Hematopoietic multipotent progenitor cell treated with erythropoietin and hydrocortisone succinate and interleukin-3 and kit ligand, for 8 days (in vitro differentiated cells): ENCODE data around the gene DOLPP1.
A peak's percentile ranks its signal among the peaks of the same experiment; 100 is the strongest.
"Not testable (repeated sequence)": the region's sequence is repeated elsewhere in the genome, so short reads cannot be mapped to it uniquely, and the experiment has no call there.

ENCODE experiments used
- DNase-seq: peaks from one replicate; pipeline ENCODE4 v3.0.0-alpha.2; 2015

Gene DOLPP1

GRCh38 chr9:129095908-129096307 lies 15.0 kb downstream of the DOLPP1 start:
- DNase-seq, result no peak

GRCh38 chr9:129097671-129098306 lies 16.9 kb downstream of the DOLPP1 start:
- DNase-seq, result no peak

GRCh38 chr9:129098328-129098727 lies 17.4 kb downstream of the DOLPP1 start:
- no peak for DNase-seq

- no peak for DNase-seq
Observed at GRCh38 chr9:129100383-129101169, 19.7 kb downstream of the DOLPP1 start.

DNA sequence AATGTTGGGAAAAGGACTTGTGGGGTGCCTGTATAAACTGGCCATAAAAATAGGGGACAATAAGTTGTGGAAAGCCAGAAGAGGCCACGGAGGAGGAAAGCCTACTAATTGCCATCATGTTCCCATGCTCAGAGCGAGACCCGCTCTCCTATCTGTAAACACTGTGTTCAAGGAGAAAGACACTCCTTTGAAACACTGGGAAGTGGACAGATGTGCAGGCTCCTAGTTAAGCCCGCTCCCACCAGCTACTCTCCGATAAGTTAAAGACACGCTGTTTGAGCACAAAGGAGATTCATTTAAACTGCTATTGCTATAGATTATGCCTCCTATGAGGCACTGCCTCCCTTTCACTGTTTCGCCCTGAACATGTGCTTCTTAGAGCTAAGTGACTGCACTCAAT lies 20.4 kb downstream of the DOLPP1 start:
- no peak for DNase-seq

GRCh38 chr9:129102095-129102525 lies 21.2 kb downstream of the DOLPP1 start:
- no peak for DNase-seq

- peak; percentile 73 for DNase-seq
Observed at GRCh38 chr9:129102791-129103594, 22.1 kb downstream of the DOLPP1 start.

- DNase-seq, result no peak
Observed at GRCh38 chr9:129103595-129103965, 22.7 kb downstream of the DOLPP1 start.

DNA sequence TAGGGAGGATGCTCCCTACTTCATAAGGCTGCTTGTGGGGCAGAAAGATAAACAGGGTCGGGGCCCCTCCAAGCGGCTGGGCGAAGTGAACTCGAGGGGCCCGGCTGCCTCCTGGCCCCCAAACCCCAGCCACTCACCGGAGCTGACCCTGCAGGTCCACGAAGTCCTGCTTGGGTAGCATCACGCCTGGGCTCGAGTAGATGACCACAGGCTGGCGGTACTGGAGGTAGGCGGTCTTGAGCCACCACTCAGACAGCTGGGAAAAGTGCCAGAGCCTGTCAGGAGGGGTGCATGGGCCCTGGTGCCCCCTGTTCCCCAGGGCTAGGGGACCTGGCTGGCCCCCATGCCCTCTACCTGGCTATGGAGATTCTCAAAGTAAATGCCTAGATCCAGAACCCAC lies 23.1 kb downstream of the DOLPP1 start:
- no peak for DNase-seq

GRCh38 chr9:129105857-129106694 lies 25.2 kb downstream of the DOLPP1 start:
- DNase-seq, result no peak

- no peak for DNase-seq
Observed at GRCh38 chr9:129107651-129108050, 26.7 kb downstream of the DOLPP1 start.

DNA sequence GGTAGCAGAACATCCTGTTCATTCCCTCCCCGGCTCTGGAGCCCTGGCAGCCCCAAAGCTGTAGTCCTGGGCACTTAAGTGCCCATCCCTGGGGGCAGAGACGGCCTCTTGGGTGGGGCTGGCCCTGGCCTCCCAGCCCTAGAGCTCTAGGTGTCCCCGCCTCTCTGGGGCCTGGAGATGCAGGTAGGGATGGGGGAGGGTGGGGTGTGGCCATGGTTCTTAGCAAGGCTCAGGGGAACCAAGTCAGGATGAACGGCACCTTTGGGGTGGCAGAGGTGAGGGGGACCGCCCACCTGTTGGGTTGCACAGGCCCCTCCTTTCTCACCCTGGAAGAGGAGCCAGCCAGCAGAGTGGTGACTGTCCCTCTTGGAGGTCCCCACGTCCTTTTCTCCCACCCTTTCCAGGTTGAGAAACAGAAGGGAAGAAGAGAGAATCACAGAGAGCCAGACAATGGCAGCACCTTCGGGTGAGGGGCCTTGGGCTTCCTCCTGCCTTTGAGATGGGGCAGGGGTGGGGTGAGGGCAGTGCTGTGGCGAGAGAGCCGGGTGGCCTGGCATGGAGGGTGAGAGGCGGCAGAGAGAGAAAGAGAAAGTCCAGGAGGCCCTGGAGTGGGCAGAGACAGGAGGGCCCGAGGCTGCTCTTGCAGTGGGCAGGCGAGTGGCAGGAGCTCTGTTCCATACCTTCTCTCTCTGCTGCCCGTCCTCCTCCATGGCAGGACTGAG lies 27.3 kb downstream of the DOLPP1 start:
- DNase-seq, result no peak

- no peak for DNase-seq
Observed at GRCh38 chr9:129108805-129109536, 28.1 kb downstream of the DOLPP1 start.

- DNase-seq, result peak; percentile 53
Observed at GRCh38 chr9:129109537-129109903, 28.6 kb downstream of the DOLPP1 start.

DNA sequence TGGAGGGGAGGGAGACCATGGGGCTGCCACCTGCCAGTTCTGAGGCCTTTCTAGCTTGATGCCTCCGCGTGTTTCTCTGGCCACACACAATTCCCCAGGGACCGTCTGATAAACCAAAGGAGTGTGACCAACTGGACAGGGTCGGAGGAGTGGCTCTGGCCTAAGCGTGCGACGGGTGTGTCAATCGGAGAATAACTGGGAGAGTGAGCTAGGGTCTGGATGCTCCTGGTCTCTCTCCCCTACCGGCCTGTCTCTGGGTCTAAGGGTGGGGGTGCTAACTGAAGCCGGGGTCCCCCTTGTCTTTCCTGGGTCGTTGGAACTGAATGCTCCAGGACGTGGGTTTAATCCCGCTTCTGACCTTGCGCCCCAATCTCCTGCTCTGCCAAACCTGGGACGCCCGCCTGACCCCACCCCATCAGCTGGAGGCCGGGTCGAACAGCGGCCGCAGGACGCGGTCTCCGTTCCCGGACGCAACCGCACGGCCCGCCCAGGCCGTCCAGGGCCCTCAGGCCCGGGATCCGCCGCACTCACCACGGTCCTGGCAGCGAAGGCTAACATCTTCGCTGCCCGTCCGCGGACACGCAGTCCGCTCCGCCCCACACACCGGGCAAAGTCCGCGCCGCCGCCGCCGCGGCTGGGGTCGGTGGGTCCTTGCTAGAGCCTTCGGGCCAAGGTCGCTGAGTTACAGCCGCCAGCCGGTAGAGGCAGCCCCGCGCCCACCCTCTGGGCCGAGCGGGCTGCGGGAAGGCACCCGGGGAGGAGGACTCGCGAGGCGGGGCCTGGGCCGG lies 29.2 kb downstream of the DOLPP1 start:
- DNase-seq, result no peak

GRCh38 chr9:129110740-129111527 lies 30.0 kb downstream of the DOLPP1 start, which contains the start of the genes CRAT and PTPA:
TSS of gene CRAT (minus strand) at chr9:129110793. CDS start at chr9:129110509, 284 bp downstream.
TSS of gene PTPA (plus strand) at chr9:129111415. CDS start at chr9:129111601, 186 bp downstream.
- peak; percentile 91 for DNase-seq

- DNase-seq, result peak; percentile 44
Observed at GRCh38 chr9:129111528-129112151, 30.7 kb downstream of the DOLPP1 start.

DNA sequence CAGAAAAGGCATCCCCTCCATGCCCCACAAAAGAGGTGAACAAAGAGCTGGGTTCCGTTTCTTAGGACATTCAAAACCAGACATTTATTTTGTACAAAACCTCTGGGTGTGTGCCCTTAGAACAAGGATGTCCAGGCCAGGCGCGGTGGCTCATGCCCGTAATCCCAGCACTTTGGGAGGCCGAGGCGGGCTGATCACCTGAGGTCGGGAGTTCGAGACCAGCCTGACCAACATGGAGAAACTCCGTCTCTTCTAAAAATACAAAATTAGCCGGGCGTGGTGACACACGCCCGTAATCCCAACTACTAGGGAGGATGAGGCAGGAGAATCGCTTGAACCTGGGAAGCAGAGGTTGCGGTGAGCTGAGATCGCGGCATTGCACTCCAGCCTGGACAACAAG lies 31.6 kb downstream of the DOLPP1 start:
- not testable (repeated sequence) for DNase-seq
